ENCODE results near the gene EPS8L2.

DNA sequence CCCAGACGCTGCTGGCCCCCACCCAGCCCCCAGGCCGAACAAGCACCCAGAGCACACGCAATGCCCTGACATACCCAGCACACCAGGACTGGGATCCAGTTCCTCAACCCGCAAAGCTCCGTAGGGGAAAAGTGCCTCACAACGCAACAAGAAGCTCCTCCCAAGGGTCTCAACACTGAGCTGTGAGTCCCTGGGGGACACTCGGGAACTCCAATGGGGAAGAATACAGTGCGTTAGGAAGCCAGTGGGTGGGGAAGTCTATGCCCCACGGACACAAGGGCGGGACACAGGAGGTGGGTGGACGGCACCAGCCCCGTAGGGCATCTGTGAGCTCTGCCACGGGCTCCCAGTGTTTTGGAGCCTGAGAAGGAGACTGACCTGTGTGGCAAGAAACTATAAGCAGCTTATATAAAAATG lies 12.6 kb upstream of the EPS8L2 start:
- TF ChIP-seq CTCF (IDR thresholded peaks at IDR 0.05 in 8 of 11, conservative IDR thresholded peaks at IDR 0.05 in 3 of 11): no peak
- no peak for TF ChIP-seq POLR2A (IDR thresholded peaks at IDR 0.05)
- peak in 1 of 3 donors; percentile 8 for TF ChIP-seq POLR2AphosphoS5 (IDR thresholded peaks at IDR 0.05)

Measured in spleen (tissue), 7 donors.